IMR-90 (cell line): ENCODE measurements around the gene TPO. TPM values are rescaled to one million over a fixed set of nuclear protein-coding genes. Genes with fewer than 3 reads are reported as not detected.

ENCODE experiments used
- ATAC-seq: fragments of 200-7000 bp; cut with Tn5 transposase; 2 replicates; pipeline ENCODE4 v1.9.1; 2020; ENCODE audit warnings: low read depth, mild to moderate bottlenecking, moderate library complexity
- BruUV-seq: library from RNA; stranded (reverse); fragments of 400-500 nt; replicated peaks from 2 replicates; lab custom pipeline; 2021; lab: Mats Ljungman, UMichigan
- CTCF ChIA-PET: fragments of 300-600 bp; formaldehyde crosslinking; extraction: SDS; loops from one replicate; lab custom pipeline; 2021; ENCODE audit warnings: antibody characterized with exemption; lab: Yijun Ruan, JAX
- POLR2A ChIA-PET: fragments of 300-600 bp; sonication (Branson Sonifier 250); formaldehyde crosslinking; loops from one replicate; lab custom pipeline; 2022; ENCODE audit warnings: antibody characterized with exemption; ENCODE audit not compliant: unreplicated experiment; lab: Charles Lee
- DNase-seq: peaks from one replicate; pipeline ENCODE4 v3.0.0; 2013
- H2AFZ ChIP-seq: replicated peaks from 2 replicates; pipeline ENCODE3; 2013; ENCODE audit warnings: low read length, mild to moderate bottlenecking; ENCODE audit not compliant: poor library complexity
- H2AK5ac ChIP-seq: 2 replicates; pipeline ENCODE4 v1.6.1; 2013; ENCODE audit warnings: low read depth, low read length, inconsistent platforms
- H2AK9ac ChIP-seq: replicated peaks from 2 replicates; pipeline ENCODE3; 2013; ENCODE audit warnings: mild to moderate bottlenecking, low read depth, low read length, moderate library complexity; ENCODE audit not compliant: poor library complexity
- H2BK120ac ChIP-seq: 2 replicates; pipeline ENCODE4 v1.6.1; 2013; ENCODE audit warnings: low read depth, low read length, inconsistent platforms
- H2BK15ac ChIP-seq: 3 replicates; pipeline ENCODE4 v1.6.1; 2013; ENCODE audit warnings: low read depth, low read length, inconsistent platforms
- H2BK20ac ChIP-seq: 2 replicates; pipeline ENCODE4 v1.6.1; 2013; ENCODE audit warnings: low read depth, mild to moderate bottlenecking, inconsistent platforms, low read length, moderate library complexity
- H2BK5ac ChIP-seq: 2 replicates; pipeline ENCODE4 v1.6.1; 2013; ENCODE audit warnings: mild to moderate bottlenecking, low read depth, low read length, inconsistent platforms; ENCODE audit not compliant: poor library complexity, severe bottlenecking
- H3K14ac ChIP-seq: replicated peaks from 2 replicates; pipeline ENCODE4 v1.6.1; 2013; ENCODE audit warnings: low read depth, low read length, inconsistent platforms
- H3K18ac ChIP-seq: 2 replicates; pipeline ENCODE4 v1.6.1; 2013; ENCODE audit warnings: low read depth, low read length, control low read depth
- H3K23ac ChIP-seq: 2 replicates; pipeline ENCODE4 v1.6.1; 2013; ENCODE audit warnings: low read depth, low read length, inconsistent platforms
- H3K27ac ChIP-seq: 2 replicates; pipeline ENCODE4 v1.5.1; 2013; ENCODE audit warnings: mild to moderate bottlenecking, control low read depth, low read length; ENCODE audit not compliant: insufficient read depth
- H3K27me3 ChIP-seq: 2 replicates; pipeline ENCODE4 v1.6.1; 2013; ENCODE audit warnings: low read length; ENCODE audit not compliant: control insufficient read depth, insufficient read depth
- H3K36me3 ChIP-seq: 2 replicates; pipeline ENCODE4 v1.6.1; 2013; ENCODE audit warnings: low read length, mixed read lengths; ENCODE audit not compliant: control insufficient read depth, insufficient read depth
- H3K4ac ChIP-seq: 2 replicates; pipeline ENCODE4 v1.6.1; 2013; ENCODE audit warnings: low read depth, low read length, inconsistent platforms
- H3K4me1 ChIP-seq: 2 replicates; pipeline ENCODE4 v1.6.1; 2013; ENCODE audit warnings: low read length, mixed read lengths; ENCODE audit not compliant: control insufficient read depth, insufficient read depth
- H3K4me2 ChIP-seq: 2 replicates; pipeline ENCODE4 v1.6.1; 2013; ENCODE audit warnings: low read depth, mild to moderate bottlenecking, control low read depth, low read length, moderate library complexity
- H3K4me3 ChIP-seq: 2 replicates; pipeline ENCODE4 v1.5.1; 2013; ENCODE audit warnings: low read depth, mild to moderate bottlenecking, control low read depth, low read length, moderate library complexity; ENCODE audit not compliant: insufficient read depth
- H3K56ac ChIP-seq: 2 replicates; pipeline ENCODE4 v1.6.1; 2013; ENCODE audit warnings: low read length, inconsistent platforms; ENCODE audit not compliant: insufficient read depth; ENCODE audit errors: extremely low read depth
- H3K79me1 ChIP-seq, 2 experiments: 2 replicates each; pipeline ENCODE4 v1.6.1; 2013; ENCODE audit warnings: low read length in 2 of 2, inconsistent platforms in 1 of 2, low read depth in 1 of 2
- H3K9ac ChIP-seq: 2 replicates; pipeline ENCODE4 v1.6.1; 2013; ENCODE audit warnings: low read depth, low read length, control low read depth
- H3K9me1 ChIP-seq: 2 replicates; pipeline ENCODE4 v1.6.1; 2013; ENCODE audit warnings: low read length, inconsistent platforms; ENCODE audit not compliant: insufficient read depth
- H3K9me3 ChIP-seq: 2 replicates; pipeline ENCODE4 v1.6.1; 2013; ENCODE audit warnings: low read length; ENCODE audit not compliant: control insufficient read depth, insufficient read depth
- H4K20me1 ChIP-seq: 2 replicates; pipeline ENCODE4 v1.6.1; 2013; ENCODE audit warnings: low read length, inconsistent platforms; ENCODE audit not compliant: insufficient read depth
- H4K5ac ChIP-seq: 2 replicates; pipeline ENCODE4 v1.6.1; 2013; ENCODE audit warnings: mild to moderate bottlenecking, low read depth, low read length, control low read depth
- H4K8ac ChIP-seq, 2 experiments: 2 replicates each; pipeline ENCODE4 v1.6.1; 2013; ENCODE audit warnings: low read depth in 2 of 2, low read length in 2 of 2, control low read depth in 1 of 2, inconsistent platforms in 1 of 2
- H4K91ac ChIP-seq: 2 replicates; pipeline ENCODE4 v1.6.1; 2013; ENCODE audit warnings: low read depth, low read length, inconsistent platforms; ENCODE audit not compliant: insufficient read depth
- CEBPB ChIP-seq: IDR thresholded peaks from 2 replicates; pipeline ENCODE4 v1.6.1; 2012; ENCODE audit warnings: low read depth, low read length, improper control_type of control experiment
- MAFK ChIP-seq: IDR thresholded peaks from 2 replicates; pipeline ENCODE4 v1.6.1; 2012; ENCODE audit warnings: low read depth, low read length, improper control_type of control experiment
- WGBS, 2 experiments: methylation state at CpG; one replicate each; pipeline versions ENCODE4 v1.1.5 to v1.1.7; 2013; ENCODE audit warnings: missing lambda C conversion rate in 2 of 2; ENCODE audit not compliant: insufficient read length in 1 of 2; ENCODE audit errors: extremely low coverage in 2 of 2; 5-methylcytosine and 5-hydroxymethylcytosine counted together
- dilution Hi-C: fragments of 300-500 bp; cut with HindIII; formaldehyde crosslinking; loops from one replicate; pipeline ENCODE4 v1.14.3; 2018; ENCODE audit warnings: low sequenced_read_pairs; ENCODE audit not compliant: unreplicated experiment
- in situ Hi-C: fragments of 300-500 bp; cut with MboI; formaldehyde crosslinking; loops from 3 replicates; pipeline ENCODE4 v1.14.3; 2019; ENCODE audit warnings: low sequenced_read_pairs, inconsistent platforms, mixed read lengths
- intact Hi-C: fragments of 100-400 bp; cut with micrococcal nuclease; formaldehyde crosslinking; loops from 2 replicates; pipeline ENCODE4 v1.10.0; 2022
- polyA plus RNA-seq, 3 experiments: library from polyadenylated mRNA; depleted of rRNA; stranded (reverse); fragments of >200 nt; gene quantifications; 2 replicates each; pipeline ENCODE4 v1.2.3, GENCODE V29; 2012; ENCODE audit warnings: low replicate concordance in 1 of 3
- total RNA-seq: library from RNA; depleted of rRNA; stranded (reverse); fragments of >200 nt; gene quantifications from 2 replicates; pipeline ENCODE4 v1.2.3, GENCODE V29; 2012

The TPO gene
- total and polyA plus RNA-seq, 2 of the 4 experiments (the other 2 are of a cell fraction) = not detected

DNA sequence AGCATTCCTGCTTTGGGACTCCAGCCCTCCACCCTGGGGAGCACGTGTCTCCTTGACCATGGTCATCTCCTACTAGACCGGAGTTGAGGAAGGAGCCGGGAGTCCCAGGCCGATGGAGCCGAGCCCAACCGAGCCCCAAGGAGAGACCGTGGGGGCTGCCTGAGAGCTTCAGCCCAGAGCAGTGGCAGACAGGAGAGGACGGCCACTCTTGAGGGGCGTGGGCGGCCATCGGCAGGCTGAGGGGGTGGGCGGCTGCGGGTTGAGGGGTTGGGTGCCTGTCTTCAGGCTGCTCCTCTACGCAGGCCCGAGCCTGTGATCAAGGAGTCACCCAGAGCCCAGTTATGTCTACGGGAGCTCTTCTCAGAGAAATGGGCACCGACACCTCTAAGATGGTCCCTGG is 172.4 kb downstream of the TPO start:
- Histone ChIP-seq H3K9ac (no peak overlapping the region), H2BK5ac (no peak overlapping the region), H2AFZ (no peak overlapping the region), H4K91ac (no peak overlapping the region), H3K4me2 (no peak overlapping the region), H2BK15ac (no peak overlapping the region), H2BK20ac (no peak overlapping the region), H3K9me1 (peaks cover 4% of the 10 kb centered on the region; the same call in 1 of the 2 replicates), H3K14ac (no peak overlapping the region), H3K18ac (no peak overlapping the region), H3K4me3 (no peak overlapping the region), H3K27me3 (peaks cover 20% of the 10 kb centered on the region; the same call in 1 of the 2 replicates), H3K9me3 (0 out of 2 replicates have a peak, but pooled peaks cover 2% of the 10 kb centered on the region), H4K5ac (no peak overlapping the region), H2AK9ac (no peak overlapping the region), H2BK120ac (no peak overlapping the region), H3K79me1 (no peaks in the 10 kb centered on the region), H4K8ac (no peak overlapping the region), H2AK5ac (no peak overlapping the region), H3K4me1 (peaks cover 5% of the 10 kb centered on the region; the same call in 1 of the 2 replicates), H3K27ac (no peak overlapping the region), H3K56ac (no peak overlapping the region), H4K20me1 (no peaks in the 10 kb centered on the region), H3K23ac (no peak overlapping the region), H3K36me3 (no peaks in the 10 kb centered on the region), H3K4ac (no peak overlapping the region)
- dilution Hi-C loops (no loop called here), intact Hi-C loops (no loop called here), in situ Hi-C loops (loop anchor here (25.0 kb wide), 1 partner anchor 177 kb away; no protein-coding TSS in a partner anchor)
- DNase-seq = no peak
- no peak for ATAC-seq
- ChIA-PET CTCF (no interaction called here), POLR2A (no interaction called here)
- no peak for TF ChIP-seq CEBPB
- no peak for TF ChIP-seq MAFK
- WGBS, 2 experiments = 100% methylated on average over 4 of the region's 17 CpGs; no CpG with 5 or more reads in 1 of the 2 experiments
- no TSS peak for BruUV-seq
